ENCODE data around the gene GFOD1. TPM values are rescaled to one million over a fixed set of nuclear protein-coding genes. Genes with fewer than 3 reads are reported as not detected.

GFOD1 gene
- total RNA-seq, 1 experiment from 2014 or later = 6.1 TPM

- Mint-ChIP-seq H3K27me3 (ENCODE audit: low read depth) (peaks cover 68% of the 10 kb centered on the region), H3K4me3 (peak overlapping the region; percentile 60 to 78), H3K36me3 (ENCODE audit: insufficient read depth in 1 of 3, low read depth in 3 of 3) (no peaks in the 10 kb centered on the region), H3K27ac (no peak overlapping the region), H3K9me3 (no peaks in the 10 kb centered on the region; a peak in 1 of 5 replicates), H3K4me1 (peaks cover 20 to 24% of the 10 kb centered on the region in 2 experiments)
- Histone ChIP-seq H3K4me2 (ENCODE audit: insufficient read depth, insufficient read length, low read length) (peak overlapping the region; percentile 91), H3K18ac (ENCODE audit: insufficient read length, low read depth, low read length) (no peak overlapping the region), H3K56ac (ENCODE audit: insufficient read length, low read depth, low read length) (no peak overlapping the region), H2BK20ac (ENCODE audit: low read depth, low read length, poor library complexity, severe bottlenecking) (no peak overlapping the region), H2AK5ac (ENCODE audit: insufficient read length, low read length) (no peak overlapping the region), H2BK15ac (ENCODE audit: low read depth, low read length) (no peak overlapping the region), H2BK12ac (ENCODE audit: insufficient read length, low read depth, low read length) (no peak overlapping the region), H3K79me2 (ENCODE audit: insufficient read depth, low read length) (no peaks in the 10 kb centered on the region; the same call in 1 of the 2 replicates), H4K5ac (ENCODE audit: insufficient read length, low read depth, low read length) (no peak overlapping the region), H4K8ac (replicated peaks; ENCODE audit: insufficient read length, low read depth, low read length) (no peak overlapping the region), H4K20me1 (ENCODE audit: control insufficient read depth, insufficient read depth, insufficient read length) (no peaks in the 10 kb centered on the region), H3K4me1 (ENCODE audit: insufficient read depth, low read length) (no peaks in the 10 kb centered on the region; the same call in 1 of the 2 replicates), H3K14ac (ENCODE audit: insufficient read depth, low read length) (no peak overlapping the region), H3K27me3 (ENCODE audit: insufficient read depth, low read length) (peaks cover 23% of the 10 kb centered on the region; the same call in 1 of the 2 replicates), H3K79me1 (ENCODE audit: insufficient read depth, low read depth, low read length, poor library complexity, severe bottlenecking) (no peaks in the 10 kb centered on the region), H2BK5ac (ENCODE audit: insufficient read length, low read length) (no peak overlapping the region), H3T11ph (ENCODE audit: low read length) (no peak overlapping the region), H3K9ac (ENCODE audit: extremely low read depth, insufficient read length, low read length) (no peak overlapping the region), H3K9me3 (ENCODE audit: control insufficient read depth, low read depth, low read length) (no peaks in the 10 kb centered on the region), H3K4ac (ENCODE audit: low read depth, low read length) (no peak overlapping the region), H3K23me2 (ENCODE audit: insufficient read length, low read depth, low read length, poor library complexity, severe bottlenecking) (peaks cover 27% of the 10 kb centered on the region), H3K23ac (ENCODE audit: insufficient read length, low read depth, low read length) (no peak overlapping the region), H2BK120ac (ENCODE audit: low read depth, low read length, poor library complexity, severe bottlenecking) (no peak overlapping the region), H3K27ac (ENCODE audit: insufficient read length, low read depth, low read length) (no peak overlapping the region), H2AFZ (ENCODE audit: low read length) (no peak overlapping the region), H4K91ac (ENCODE audit: insufficient read length, low read depth, low read length) (no peak overlapping the region)
- peak; percentile 51 for DNase-seq
- TF ChIP-seq, protein P1, sequence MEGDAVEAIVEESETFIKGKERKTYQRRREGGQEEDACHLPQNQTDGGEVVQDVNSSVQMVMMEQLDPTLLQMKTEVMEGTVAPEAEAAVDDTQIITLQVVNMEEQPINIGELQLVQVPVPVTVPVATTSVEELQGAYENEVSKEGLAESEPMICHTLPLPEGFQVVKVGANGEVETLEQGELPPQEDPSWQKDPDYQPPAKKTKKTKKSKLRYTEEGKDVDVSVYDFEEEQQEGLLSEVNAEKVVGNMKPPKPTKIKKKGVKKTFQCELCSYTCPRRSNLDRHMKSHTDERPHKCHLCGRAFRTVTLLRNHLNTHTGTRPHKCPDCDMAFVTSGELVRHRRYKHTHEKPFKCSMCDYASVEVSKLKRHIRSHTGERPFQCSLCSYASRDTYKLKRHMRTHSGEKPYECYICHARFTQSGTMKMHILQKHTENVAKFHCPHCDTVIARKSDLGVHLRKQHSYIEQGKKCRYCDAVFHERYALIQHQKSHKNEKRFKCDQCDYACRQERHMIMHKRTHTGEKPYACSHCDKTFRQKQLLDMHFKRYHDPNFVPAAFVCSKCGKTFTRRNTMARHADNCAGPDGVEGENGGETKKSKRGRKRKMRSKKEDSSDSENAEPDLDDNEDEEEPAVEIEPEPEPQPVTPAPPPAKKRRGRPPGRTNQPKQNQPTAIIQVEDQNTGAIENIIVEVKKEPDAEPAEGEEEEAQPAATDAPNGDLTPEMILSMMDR (conservative IDR thresholded peaks at IDR 0.05) = no peak
- WGBS (ENCODE audit: extremely low coverage, insufficient read length, low lambda C conversion rate) = no CpG with 5 or more reads among the region's 57 CpGs
Measured at GRCh38 chr6:13488015-13488895, 855 bp upstream of the GFOD1 start.
